GM21576 (cell line): Measurements from ENCODE around the gene MBL2.

Experiments
- ATAC-seq: cut with Tn5 transposase; IDR thresholded peaks from one replicate; pipeline ENCODE4 v1.9.1; 2021; ENCODE audit warnings: mild to moderate bottlenecking, moderate library complexity; ENCODE audit not compliant: unreplicated experiment

The MBL2 gene

GRCh38 chr10:52740913-52741675 is 31.5 kb downstream of the MBL2 start:
- ATAC-seq: peak; percentile 51

GRCh38 chr10:52740155-52740549 is 32.4 kb downstream of the MBL2 start:
- no peak for ATAC-seq

GRCh38 chr10:52739380-52740154 is 33.0 kb downstream of the MBL2 start:
- ATAC-seq: no peak

- ATAC-seq: no peak
Observed at GRCh38 chr10:52738951-52739350, 33.6 kb downstream of the MBL2 start.

GRCh38 chr10:52729271-52730104 is 43.1 kb downstream of the MBL2 start:
- no peak for ATAC-seq

GRCh38 chr10:52720018-52720417 is 52.6 kb downstream of the MBL2 start:
- ATAC-seq: no peak
